ENCODE data around the gene TMEM59L. TPM values are rescaled to one million over a fixed set of nuclear protein-coding genes. Genes with fewer than 3 reads are reported as not detected.
"Not testable (repeated sequence)": the region's sequence is repeated elsewhere in the genome, so short reads cannot be mapped to it uniquely, and the experiment has no call there.

Gene TMEM59L
- total and polyA plus RNA-seq, 11 donors, result 0.50 to 5.1 (median 1.1) TPM

- intact Hi-C loops (cut with DNase I), result loop anchor here in 5 of 10 donors (5.0 to 10.0 kb wide), 4 partner anchors 57 to 249 kb away; no protein-coding TSS in a partner anchor
- Histone ChIP-seq H3K9me3 (no peaks in the 10 kb centered on the region), H3K4me3 (no peak overlapping the region), H3K27me3 (peaks cover 0 to 63% (median 33%) of the 10 kb centered on the region in 9 donors), H3K4me1 (peaks cover 4 to 27% (median 16%) of the 10 kb centered on the region in 12 donors), H3K36me3 (no peaks in the 10 kb centered on the region), H3K27ac (no peak overlapping the region)
- TF ChIP-seq POLR2A (IDR thresholded peaks at IDR 0.05) (no peak), CTCF (IDR thresholded peaks at IDR 0.05) (no peak)
- ATAC-seq (no peak), DNase-seq (no peak)
- WGBS, 4 donors, result 43 to 60% (median 47%) methylated on average over 20 to 25 of the region's 25 CpGs
These were observed 14.6 kb upstream of the TMEM59L start for GRCh38 chr19:18597809-18598660.

- 84 to 89% (median 87%) methylated on average over 18 to 20 of the region's 20 CpGs for WGBS, 4 donors
- TF ChIP-seq POLR2A (IDR thresholded peaks at IDR 0.05), result no peak
- TF ChIP-seq CTCF (IDR thresholded peaks at IDR 0.05), result no peak
- Histone ChIP-seq H3K9me3 (no peaks in the 10 kb centered on the region), H3K27ac (no peak overlapping the region), H3K4me1 (peaks cover 4 to 30% (median 17%) of the 10 kb centered on the region in 12 donors), H3K4me3 (no peak overlapping the region), H3K36me3 (no peaks in the 10 kb centered on the region), H3K27me3 (peaks cover 8 to 78% (median 47%) of the 10 kb centered on the region in 9 donors)
- intact Hi-C loops (cut with DNase I), result loop anchor here in 5 of 10 donors (5.0 to 10.0 kb wide), 4 partner anchors 55 to 248 kb away; no protein-coding TSS in a partner anchor
- no peak for DNase-seq
- no peak for ATAC-seq
These were observed 13.2 kb upstream of the TMEM59L start for GRCh38 chr19:18599485-18599884.

- Histone ChIP-seq H3K27me3 (peaks cover 13 to 90% (median 60%) of the 10 kb centered on the region in 9 donors), H3K4me1 (peaks cover 0 to 29% (median 7%) of the 10 kb centered on the region in 12 donors)
- ATAC-seq; DNase-seq; intact Hi-C loops (cut with DNase I); H3K4me3 ChIP-seq; H3K9me3 ChIP-seq; H3K27ac ChIP-seq; H3K36me3 ChIP-seq: not testable (repeated sequence)
- 92 to 96% (median 94%) methylated on average over 15 of the region's 15 CpGs for WGBS, 4 donors
These were observed 11.8 kb upstream of the TMEM59L start for GRCh38 chr19:18600692-18601397.

- 77 to 86% (median 82%) methylated on average over 4 of the region's 4 CpGs for WGBS, 4 donors
- H3K4me1 ChIP-seq, result peaks cover 0 to 32% (median 7%) of the 10 kb centered on the region in 12 donors
- no peak for ATAC-seq
- no peaks in the 10 kb centered on the region for H3K36me3 ChIP-seq
- H3K27me3 ChIP-seq, result peaks cover 19 to 88% (median 64%) of the 10 kb centered on the region in 9 donors
- no peak overlapping the region for H3K4me3 ChIP-seq
- no peak for TF ChIP-seq POLR2A (IDR thresholded peaks at IDR 0.05)
- TF ChIP-seq CTCF (IDR thresholded peaks at IDR 0.05), result no peak
- no peak for DNase-seq
- H3K9me3 ChIP-seq, result no peaks in the 10 kb centered on the region
- intact Hi-C loops (cut with DNase I), result no loop called here
- no peak overlapping the region for H3K27ac ChIP-seq
These were observed 10.8 kb upstream of the TMEM59L start for GRCh38 chr19:18601875-18602274.

Measured in heart left ventricle (tissue), 16 donors.